NCI-H524 treated with DMSO at 0.1 percent for 48 hours (cell line): ENCODE measurements around the gene CAMTA1.
"Not testable (repeated sequence)": the region's sequence is repeated elsewhere in the genome, so short reads cannot be mapped to it uniquely, and the experiment has no call there.

ENCODE experiments used
- DNase-seq: peaks from one replicate; lab custom pipeline; 2025; lab: John Stamatoyannopoulos, UW

The CAMTA1 gene

GRCh38 chr1:6785318-6785727 is at the start of gene CAMTA1:
Gene CAMTA1, plus strand, starts transcription at chr1:6785454. Its CDS starts 77 bp downstream, at chr1:6785531.
- DNase-seq = no peak

GRCh38 chr1:6738987-6739676 is 46.1 kb upstream of the CAMTA1 start:
- no peak for DNase-seq

- DNase-seq = not testable (repeated sequence)
These were observed 42.5 kb upstream of the CAMTA1 start for GRCh38 chr1:6742676-6743188.

- DNase-seq = no peak
These were observed 41.8 kb upstream of the CAMTA1 start for GRCh38 chr1:6743189-6744101.

GRCh38 chr1:6745073-6745472 is 40.2 kb upstream of the CAMTA1 start:
- no peak for DNase-seq

- DNase-seq = no peak
These were observed 37.6 kb upstream of the CAMTA1 start for GRCh38 chr1:6747674-6748073.

- DNase-seq = no peak
These were observed 34.8 kb upstream of the CAMTA1 start for GRCh38 chr1:6750490-6750889.

- no peak for DNase-seq
These were observed 31.7 kb upstream of the CAMTA1 start for GRCh38 chr1:6753320-6754140.

- no peak for DNase-seq
These were observed 28.8 kb upstream of the CAMTA1 start for GRCh38 chr1:6756457-6756856.

- no peak for DNase-seq
These were observed 27.4 kb upstream of the CAMTA1 start for GRCh38 chr1:6757719-6758435.

GRCh38 chr1:6761196-6761737 is 24.0 kb upstream of the CAMTA1 start:
- DNase-seq = no peak

GRCh38 chr1:6762060-6762459 is 23.2 kb upstream of the CAMTA1 start:
- DNase-seq = no peak

GRCh38 chr1:6770751-6771440 is 14.4 kb upstream of the CAMTA1 start:
- no peak for DNase-seq

GRCh38 chr1:6771441-6771769 is 13.8 kb upstream of the CAMTA1 start:
- DNase-seq = no peak

GRCh38 chr1:6774381-6774780 is 10.9 kb upstream of the CAMTA1 start:
- DNase-seq = no peak

GRCh38 chr1:6775261-6776043 is 9.8 kb upstream of the CAMTA1 start:
- no peak for DNase-seq

GRCh38 chr1:6776389-6776788 is 8.9 kb upstream of the CAMTA1 start:
- DNase-seq = no peak

GRCh38 chr1:6776895-6777294 is 8.4 kb upstream of the CAMTA1 start:
- DNase-seq = no peak

- DNase-seq = no peak
These were observed 7.4 kb upstream of the CAMTA1 start for GRCh38 chr1:6777813-6778212.
